ENCODE results near the gene SPNS2. TPM values are rescaled to one million over a fixed set of nuclear protein-coding genes. Genes with fewer than 3 reads are reported as not detected.

The SPNS2 gene
- total RNA-seq, 1 experiment from 2014 or later = 1.6 TPM

DNA sequence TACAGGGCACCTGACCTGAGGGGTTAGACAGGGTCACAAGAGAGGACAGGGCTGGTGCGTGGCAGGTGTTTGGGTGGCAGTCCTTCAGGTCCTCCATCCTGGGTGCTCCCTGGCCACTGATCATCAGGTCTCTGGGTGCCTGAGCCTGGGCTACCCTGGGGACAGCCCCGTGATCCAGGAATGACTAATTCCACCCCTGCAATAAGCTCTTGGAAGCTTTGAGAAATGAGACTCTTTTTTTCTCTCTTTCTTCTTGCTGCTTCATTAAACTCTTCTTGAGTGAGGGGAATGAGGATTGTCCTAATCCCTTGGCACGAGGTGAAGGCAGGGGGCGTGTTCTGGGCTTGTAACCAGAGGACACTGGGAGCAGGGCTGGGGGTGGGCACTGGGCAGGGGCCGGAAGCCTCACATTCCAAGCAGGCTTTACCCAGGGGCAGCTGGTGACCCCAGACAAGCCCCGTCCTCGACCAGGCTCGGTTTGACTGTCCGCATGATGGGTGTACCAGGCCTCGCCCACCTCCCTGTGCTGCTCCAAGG lies 21.4 kb upstream of the SPNS2 start:
- ATAC-seq = no peak
- CTCF ChIA-PET = no interaction called here

DNA sequence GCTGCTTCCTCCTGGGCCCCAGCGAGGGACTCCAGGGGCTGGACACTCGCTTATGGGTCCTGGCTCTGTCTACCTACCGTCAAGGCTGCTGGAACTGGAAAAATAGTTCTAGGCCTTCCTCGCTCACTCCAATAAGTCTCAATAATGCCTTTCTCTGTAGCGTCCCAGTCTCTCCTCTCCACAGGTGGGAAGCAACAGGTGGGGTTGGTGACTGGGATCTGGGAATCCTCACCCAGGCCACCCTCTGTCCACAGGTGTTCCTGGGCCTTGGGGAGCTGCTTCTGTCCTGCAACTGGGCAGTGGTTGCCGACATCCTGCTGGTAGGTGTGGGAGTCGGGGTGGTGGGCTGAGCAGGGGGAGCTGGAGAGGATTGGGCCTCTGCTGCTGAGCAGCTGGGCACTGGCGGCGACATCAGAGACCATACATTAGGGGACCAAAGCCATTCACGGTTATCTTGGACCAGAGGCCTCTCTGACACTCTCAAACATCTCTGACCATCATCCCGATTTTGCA lies 20.3 kb upstream of the SPNS2 start:
- Histone ChIP-seq H3K9me2 (ENCODE audit: insufficient read depth) (no peaks in the 10 kb centered on the region), H3K4me1 (ENCODE audit: control insufficient read depth in 1 of 2, insufficient read depth in 2 of 2, low read length in 2 of 2) (peaks cover 29 to 52% of the 10 kb centered on the region in 2 experiments), H3K4me2 (ENCODE audit: low read length) (no peak overlapping the region), H3K36me3 (ENCODE audit: control insufficient read depth in 1 of 2, insufficient read depth in 2 of 2, low read length in 2 of 2) (no peaks in the 10 kb centered on the region), H3K27ac (ENCODE audit: low read depth, low read length) (no peak overlapping the region), H3K79me2 (ENCODE audit: insufficient read depth, low read length) (no peaks in the 10 kb centered on the region), H3K9me3 (ENCODE audit: control insufficient read depth in 1 of 2, insufficient read depth in 1 of 2, low read depth in 1 of 2, low read length in 2 of 2) (no peaks in the 10 kb centered on the region), H3K27me3 (ENCODE audit: insufficient read depth, low read length) (no peaks in the 10 kb centered on the region), H4K20me1 (ENCODE audit: insufficient read depth) (no peaks in the 10 kb centered on the region), H3K9ac (ENCODE audit: low read length) (no peak overlapping the region), H2AFZ (ENCODE audit: low read depth, low read length, poor library complexity, severe bottlenecking) (no peak overlapping the region), H3K4me3 (replicated peaks in 1 of 2; ENCODE audit: low read depth in 1 of 2, low read length in 2 of 2) (no peak overlapping the region)
- ChIA-PET RAD21 (ENCODE audit: low non-redundant PET in 1 of 2, low total read pairs in 2 of 2, uncharacterized antibody in 2 of 2, unreplicated experiment in 2 of 2) (no interaction called here), POLR2A (no interaction called here), CTCF (no interaction called here)
- intact Hi-C loops (cut with micrococcal nuclease) = no loop called here
- BruUV-seq (replicated peaks) = no TSS peak
- no peak for DNase-seq (ENCODE audit: low read depth, low spot score)
- ATAC-seq = no peak
- TF ChIP-seq RAD21 (IDR thresholded peaks at IDR 0.05; ENCODE audit: low read depth) (no peak), ZFX (IDR thresholded peaks at IDR 0.05) (no peak), JUND (IDR thresholded peaks at IDR 0.05) (no peak), POLR2A (IDR thresholded peaks at IDR 0.05; ENCODE audit: borderline replicate concordance, extremely low read depth, insufficient read depth, insufficient read length) (no peak), EZH2 (IDR thresholded peaks at IDR 0.05) (no peak), ZNF274 (IDR thresholded peaks at IDR 0.05; ENCODE audit: low read depth, low read length) (no peak), SP1 (IDR thresholded peaks at IDR 0.05; ENCODE audit: low read depth) (no peak), ELF1 (IDR thresholded peaks at IDR 0.05; ENCODE audit: borderline replicate concordance, low read depth) (no peak)
- TF ChIP-seq, protein P1, sequence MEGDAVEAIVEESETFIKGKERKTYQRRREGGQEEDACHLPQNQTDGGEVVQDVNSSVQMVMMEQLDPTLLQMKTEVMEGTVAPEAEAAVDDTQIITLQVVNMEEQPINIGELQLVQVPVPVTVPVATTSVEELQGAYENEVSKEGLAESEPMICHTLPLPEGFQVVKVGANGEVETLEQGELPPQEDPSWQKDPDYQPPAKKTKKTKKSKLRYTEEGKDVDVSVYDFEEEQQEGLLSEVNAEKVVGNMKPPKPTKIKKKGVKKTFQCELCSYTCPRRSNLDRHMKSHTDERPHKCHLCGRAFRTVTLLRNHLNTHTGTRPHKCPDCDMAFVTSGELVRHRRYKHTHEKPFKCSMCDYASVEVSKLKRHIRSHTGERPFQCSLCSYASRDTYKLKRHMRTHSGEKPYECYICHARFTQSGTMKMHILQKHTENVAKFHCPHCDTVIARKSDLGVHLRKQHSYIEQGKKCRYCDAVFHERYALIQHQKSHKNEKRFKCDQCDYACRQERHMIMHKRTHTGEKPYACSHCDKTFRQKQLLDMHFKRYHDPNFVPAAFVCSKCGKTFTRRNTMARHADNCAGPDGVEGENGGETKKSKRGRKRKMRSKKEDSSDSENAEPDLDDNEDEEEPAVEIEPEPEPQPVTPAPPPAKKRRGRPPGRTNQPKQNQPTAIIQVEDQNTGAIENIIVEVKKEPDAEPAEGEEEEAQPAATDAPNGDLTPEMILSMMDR (IDR thresholded peaks at IDR 0.05 in 2 of 3, conservative IDR thresholded peaks at IDR 0.05 in 1 of 3; ENCODE audit: borderline replicate concordance in 1 of 3, insufficient read depth in 1 of 3, low read depth in 2 of 3, low read length in 2 of 3) = no peak
- TF ChIP-seq, protein P2, sequence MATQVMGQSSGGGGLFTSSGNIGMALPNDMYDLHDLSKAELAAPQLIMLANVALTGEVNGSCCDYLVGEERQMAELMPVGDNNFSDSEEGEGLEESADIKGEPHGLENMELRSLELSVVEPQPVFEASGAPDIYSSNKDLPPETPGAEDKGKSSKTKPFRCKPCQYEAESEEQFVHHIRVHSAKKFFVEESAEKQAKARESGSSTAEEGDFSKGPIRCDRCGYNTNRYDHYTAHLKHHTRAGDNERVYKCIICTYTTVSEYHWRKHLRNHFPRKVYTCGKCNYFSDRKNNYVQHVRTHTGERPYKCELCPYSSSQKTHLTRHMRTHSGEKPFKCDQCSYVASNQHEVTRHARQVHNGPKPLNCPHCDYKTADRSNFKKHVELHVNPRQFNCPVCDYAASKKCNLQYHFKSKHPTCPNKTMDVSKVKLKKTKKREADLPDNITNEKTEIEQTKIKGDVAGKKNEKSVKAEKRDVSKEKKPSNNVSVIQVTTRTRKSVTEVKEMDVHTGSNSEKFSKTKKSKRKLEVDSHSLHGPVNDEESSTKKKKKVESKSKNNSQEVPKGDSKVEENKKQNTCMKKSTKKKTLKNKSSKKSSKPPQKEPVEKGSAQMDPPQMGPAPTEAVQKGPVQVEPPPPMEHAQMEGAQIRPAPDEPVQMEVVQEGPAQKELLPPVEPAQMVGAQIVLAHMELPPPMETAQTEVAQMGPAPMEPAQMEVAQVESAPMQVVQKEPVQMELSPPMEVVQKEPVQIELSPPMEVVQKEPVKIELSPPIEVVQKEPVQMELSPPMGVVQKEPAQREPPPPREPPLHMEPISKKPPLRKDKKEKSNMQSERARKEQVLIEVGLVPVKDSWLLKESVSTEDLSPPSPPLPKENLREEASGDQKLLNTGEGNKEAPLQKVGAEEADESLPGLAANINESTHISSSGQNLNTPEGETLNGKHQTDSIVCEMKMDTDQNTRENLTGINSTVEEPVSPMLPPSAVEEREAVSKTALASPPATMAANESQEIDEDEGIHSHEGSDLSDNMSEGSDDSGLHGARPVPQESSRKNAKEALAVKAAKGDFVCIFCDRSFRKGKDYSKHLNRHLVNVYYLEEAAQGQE (IDR thresholded peaks at IDR 0.05; ENCODE audit: low read depth) = no peak

More for the DNA sequence above, 21.4 kb upstream of the SPNS2 start:
- no peaks in the 10 kb centered on the region for H3K9me2 ChIP-seq (ENCODE audit: insufficient read depth)
- ChIA-PET RAD21 (ENCODE audit: low non-redundant PET in 1 of 2, low total read pairs in 2 of 2, uncharacterized antibody in 2 of 2, unreplicated experiment in 2 of 2) (interaction anchor here in 1 of 2 experiments (0.7 kb wide), 1 partner anchor 64 kb away, joined by 3 read pairs; no protein-coding TSS in a partner anchor), POLR2A (no interaction called here)
- no peak overlapping the region for H2AFZ ChIP-seq (ENCODE audit: low read depth, low read length, poor library complexity, severe bottlenecking)
- no peaks in the 10 kb centered on the region for H3K9me3 ChIP-seq (ENCODE audit: control insufficient read depth in 1 of 2, insufficient read depth in 1 of 2, low read depth in 1 of 2, low read length in 2 of 2)
- no TSS peak for BruUV-seq (replicated peaks)
- no peak overlapping the region for H3K9ac ChIP-seq (ENCODE audit: low read length)
- H3K4me2 ChIP-seq (ENCODE audit: low read length) = peak overlapping the region; percentile 56
- H3K27ac ChIP-seq (ENCODE audit: low read depth, low read length) = peak overlapping the region; percentile 50; the same call in 1 of the 2 replicates
- H3K27me3 ChIP-seq (ENCODE audit: insufficient read depth, low read length) = no peaks in the 10 kb centered on the region
- H3K4me1 ChIP-seq (ENCODE audit: control insufficient read depth in 1 of 2, insufficient read depth in 2 of 2, low read length in 2 of 2) = peaks cover 20 to 41% of the 10 kb centered on the region in 2 experiments
- H4K20me1 ChIP-seq (ENCODE audit: insufficient read depth) = no peaks in the 10 kb centered on the region
- TF ChIP-seq, protein P3, sequence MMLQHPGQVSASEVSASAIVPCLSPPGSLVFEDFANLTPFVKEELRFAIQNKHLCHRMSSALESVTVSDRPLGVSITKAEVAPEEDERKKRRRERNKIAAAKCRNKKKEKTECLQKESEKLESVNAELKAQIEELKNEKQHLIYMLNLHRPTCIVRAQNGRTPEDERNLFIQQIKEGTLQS (IDR thresholded peaks at IDR 0.05) = no peak
- no peak for TF ChIP-seq POLR2AphosphoS5 (IDR thresholded peaks at IDR 0.05; ENCODE audit: low read depth, low read length)
- no peak for TF ChIP-seq CEBPB (IDR thresholded peaks at IDR 0.05; ENCODE audit: low read depth)
- TF ChIP-seq FOSL1 (IDR thresholded peaks at IDR 0.05; ENCODE audit: low read depth) = no peak
- TF ChIP-seq POLR2A (IDR thresholded peaks at IDR 0.05; ENCODE audit: borderline replicate concordance, extremely low read depth, insufficient read depth, insufficient read length) = no peak
- no peak for TF ChIP-seq ZNF274 (IDR thresholded peaks at IDR 0.05; ENCODE audit: low read depth, low read length)
- no peak for TF ChIP-seq JUND (IDR thresholded peaks at IDR 0.05)
- TF ChIP-seq EZH2phosphoT487 (IDR thresholded peaks at IDR 0.05; ENCODE audit: borderline replicate concordance) = no peak
- intact Hi-C loops (cut with micrococcal nuclease) = no loop called here
- DNase-seq (ENCODE audit: low read depth, low spot score) = no peak
- H3K4me3 ChIP-seq (replicated peaks in 1 of 2; ENCODE audit: low read depth in 1 of 2, low read length in 2 of 2) = no peak overlapping the region
- no peaks in the 10 kb centered on the region for H3K36me3 ChIP-seq (ENCODE audit: control insufficient read depth in 1 of 2, insufficient read depth in 2 of 2, low read length in 2 of 2)
- no peaks in the 10 kb centered on the region for H3K79me2 ChIP-seq (ENCODE audit: insufficient read depth, low read length)

Measured in HCT116 (cell line).